A549 (cell line): ENCODE results near the gene GYG2. TPM values are rescaled to one million over a fixed set of nuclear protein-coding genes. Genes with fewer than 3 reads are reported as not detected.

Experiments
- ATAC-seq, 2 experiments: fragments of 200-7000 bp in 1 of 2; fragments of >200 bp in 1 of 2; cut with Nextera tagmentation in 1 of 2; cut with Tn5 transposase in 1 of 2; 3 replicates each; pipeline versions ENCODE4 v1.8.0 to v1.9.1; 2018 to 2020; ENCODE audit warnings: mild to moderate bottlenecking in 1 of 2, moderate library complexity in 1 of 2
- CTCF ChIA-PET: fragments of 300-600 bp; sonication (Branson Sonifier 250); formaldehyde crosslinking; extraction: SDS; loops from one replicate; lab custom pipeline; 2021; ENCODE audit warnings: antibody characterized with exemption, inconsistent platforms; lab: Yijun Ruan, JAX
- POLR2A ChIA-PET: fragments of 350-600 bp; formaldehyde crosslinking; extraction: SDS; loops from one replicate; lab custom pipeline; 2021; ENCODE audit warnings: antibody characterized with exemption, inconsistent platforms; lab: Yijun Ruan, JAX
- DNase-seq, 2 experiments: peaks; one replicate each; pipeline versions ENCODE4 v3.0.0 to v3.0.0-alpha.2; 2011 to 2016; ENCODE audit warnings: low read depth in 1 of 2, low spot score in 1 of 2
- FAIRE-seq: peaks from 2 replicates; lab custom pipeline; 2011; peaks lifted over from hg19 to GRCh38; lab: Jason Lieb, UNC
- H3K27ac ChIP-seq, 2 experiments: fragments of >200 bp; sonication (Bioruptor Twin); formaldehyde crosslinking; 3 replicates each; pipeline ENCODE4 v1.5.1; 2016 to 2017
- H3K4me1 ChIP-seq: fragments of >200 bp; sonication (Bioruptor Twin); formaldehyde crosslinking; 3 replicates; pipeline ENCODE4 v1.6.1; 2016
- H3K4me2 ChIP-seq: fragments of >200 bp; sonication (Bioruptor Twin); formaldehyde crosslinking; 3 replicates; pipeline ENCODE4 v1.6.1; 2016
- H3K4me3 ChIP-seq: fragments of >200 bp; sonication (Bioruptor Twin); formaldehyde crosslinking; 3 replicates; pipeline ENCODE4 v1.5.1; 2016
- H3K9me3 ChIP-seq: fragments of >200 bp; sonication (Bioruptor Twin); formaldehyde crosslinking; 3 replicates; pipeline ENCODE4 v1.6.1; 2016
- ESRRA ChIP-seq: fragments of 150-350 bp; IDR thresholded peaks from 2 replicates; pipeline ENCODE4 v1.6.1; 2014; ENCODE audit warnings: mild to moderate bottlenecking, low read length, borderline replicate concordance
- FOSL2 ChIP-seq, 2 experiments: fragments of 450-650 bp in 1 of 2; fragments of >200 bp in 1 of 2; sonication (Bioruptor Twin) in 1 of 2; formaldehyde crosslinking; IDR thresholded peaks; 2 replicates each; pipeline versions ENCODE4 v1.5.0 to v1.6.1; 2016 to 2020; ENCODE audit warnings: mild to moderate bottlenecking in 1 of 2, moderate library complexity in 1 of 2
- KDM5A ChIP-seq: fragments of 200-600 bp; sonication (generic); IDR thresholded peaks from 2 replicates; pipeline ENCODE4 v1.6.1; 2016; ENCODE audit warnings: antibody characterized with exemption, mild to moderate bottlenecking
- MAFK ChIP-seq: fragments of 450-650 bp; IDR thresholded peaks from 2 replicates; pipeline ENCODE4 v1.6.1; 2014; ENCODE audit not compliant: partially characterized antibody
- MAZ ChIP-seq: fragments of 150-350 bp; IDR thresholded peaks from 2 replicates; pipeline ENCODE4 v1.6.1; 2014; ENCODE audit warnings: antibody characterized with exemption, low read depth, low read length, borderline replicate concordance
- NFE2L2 ChIP-seq: fragments of 150-350 bp; conservative IDR thresholded peaks from 2 replicates; pipeline ENCODE4 v1.6.1; 2014; ENCODE audit warnings: low read length
- PHF8 ChIP-seq: fragments of 200-600 bp; sonication (generic); IDR thresholded peaks from 2 replicates; pipeline ENCODE4 v1.6.1; 2016; ENCODE audit warnings: low read depth, mild to moderate bottlenecking, antibody characterized with exemption, moderate library complexity, borderline replicate concordance
- RFX5 ChIP-seq: fragments of 450-650 bp; IDR thresholded peaks from 2 replicates; pipeline ENCODE4 v1.7.1; 2014; ENCODE audit warnings: antibody characterized with exemption, mild to moderate bottlenecking, moderate library complexity
- SMC3 ChIP-seq: fragments of >200 bp; sonication (Bioruptor Twin); formaldehyde crosslinking; IDR thresholded peaks from 3 replicates; pipeline ENCODE4 v1.6.1; 2018; ENCODE audit warnings: inconsistent platforms
- TFCP2L1 ChIP-seq: fragments of 250-450 bp; sonication (Bioruptor Pico); IDR thresholded peaks from 2 replicates; pipeline ENCODE4 v1.5.0; 2021; ENCODE audit warnings: mild to moderate bottlenecking
- ZC3H11A ChIP-seq: fragments of 450-650 bp; IDR thresholded peaks from 2 replicates; pipeline ENCODE4 v1.6.1; 2014; ENCODE audit warnings: antibody characterized with exemption, mild to moderate bottlenecking
- ZNF302 ChIP-seq: fragments of 250-450 bp; sonication (Bioruptor Pico); IDR thresholded peaks from 2 replicates; pipeline ENCODE4 v1.9.0; 2021; ENCODE audit warnings: inconsistent platforms, mild to moderate bottlenecking, moderate library complexity
- ZSCAN20 ChIP-seq: fragments of 250-450 bp; sonication (Bioruptor Pico); IDR thresholded peaks from 2 replicates; pipeline ENCODE4 v1.8.0; 2022; ENCODE audit warnings: mild to moderate bottlenecking, moderate library complexity
- WGBS: methylation state at CpG from one replicate; pipeline ENCODE4 v1.1.6; 2017; ENCODE audit errors: missing lambda C conversion rate; 5-methylcytosine and 5-hydroxymethylcytosine counted together
- polyA plus RNA-seq, 4 experiments: library from polyadenylated mRNA; depleted of rRNA in 3 of 4; stranded (reverse); fragments of >200 nt; fragmentation: RNase III in 1 of 4; extraction: RNeasy Plus Mini Kit Qiagen cat#74134 plus additional on column Dnase treatment in 1 of 4; gene quantifications; 2 replicates in 3 of 4; 3 replicates in 1 of 4; pipeline ENCODE4 v1.2.3, GENCODE V29; 2011 to 2017
- TF ChIP-seq, protein P1 (sequence below): fragments of >200 bp; sonication (Bioruptor Twin); formaldehyde crosslinking; IDR thresholded peaks from 3 replicates; pipeline ENCODE4 v1.6.1; 2016
- TF ChIP-seq, protein P2 (sequence below): fragments of >200 bp; sonication (Bioruptor Twin); formaldehyde crosslinking; IDR thresholded peaks from 3 replicates; pipeline ENCODE4 v1.5.1; 2016

The GYG2 gene
- polyA plus RNA-seq, 2 of the 4 experiments (the other 2 are of a cell fraction) = 12.7 to 14.3 TPM

DNA sequence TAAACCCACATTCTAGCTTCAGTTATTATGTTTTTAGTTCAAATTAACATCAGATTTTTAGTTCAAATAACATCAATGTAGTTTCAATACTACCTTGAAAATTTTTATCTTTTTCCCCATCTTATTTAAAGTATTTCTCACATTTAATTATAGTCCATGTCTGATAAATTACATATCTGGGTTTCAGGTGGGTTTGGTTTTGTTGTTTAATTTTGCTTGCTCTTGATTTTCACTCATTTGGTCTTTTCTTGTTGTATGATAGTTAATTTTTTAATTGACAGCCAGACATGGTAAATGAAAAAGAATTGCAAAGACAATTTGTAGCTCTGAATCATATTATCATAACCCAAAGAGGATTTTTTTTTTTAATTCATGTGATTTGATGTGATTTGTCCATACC is 41.9 kb downstream of the GYG2 start:
- no peaks in the 10 kb centered on the region for H3K9me3 ChIP-seq
- no peak for TF ChIP-seq ZSCAN20 (CRISPR knock-in tag)
- no peak for TF ChIP-seq TFCP2L1 (CRISPR knock-in tag)
- TF ChIP-seq, protein P1, sequence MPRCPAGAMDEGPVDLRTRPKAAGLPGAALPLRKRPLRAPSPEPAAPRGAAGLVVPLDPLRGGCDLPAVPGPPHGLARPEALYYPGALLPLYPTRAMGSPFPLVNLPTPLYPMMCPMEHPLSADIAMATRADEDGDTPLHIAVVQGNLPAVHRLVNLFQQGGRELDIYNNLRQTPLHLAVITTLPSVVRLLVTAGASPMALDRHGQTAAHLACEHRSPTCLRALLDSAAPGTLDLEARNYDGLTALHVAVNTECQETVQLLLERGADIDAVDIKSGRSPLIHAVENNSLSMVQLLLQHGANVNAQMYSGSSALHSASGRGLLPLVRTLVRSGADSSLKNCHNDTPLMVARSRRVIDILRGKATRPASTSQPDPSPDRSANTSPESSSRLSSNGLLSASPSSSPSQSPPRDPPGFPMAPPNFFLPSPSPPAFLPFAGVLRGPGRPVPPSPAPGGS = no peak
- no peak for TF ChIP-seq SMC3
- TF ChIP-seq ESRRA = no peak
- TF ChIP-seq, all 56 proteins: peak for 0
- ChIA-PET CTCF (interaction anchor here (1.0 kb wide), 1 partner anchor 19 kb away, joined by 3 read pairs; no protein-coding TSS in a partner anchor), POLR2A (no interaction called here)
- Histone ChIP-seq H3K4me1 (no peaks in the 10 kb centered on the region), H3K4me3 (no peak overlapping the region), H3K27ac (no peak overlapping the region), H3K4me2 (no peak overlapping the region)
- FAIRE-seq = peak; percentile 49
- no peak for DNase-seq
- no peak for ATAC-seq

GRCh38 chrX:2871831-2872230 is 43.1 kb downstream of the GYG2 start:
- ChIA-PET POLR2A (no interaction called here), CTCF (interaction anchor here (1.0 kb wide), 1 partner anchor 53 kb away, joined by 3 read pairs; no protein-coding TSS in a partner anchor)
- ATAC-seq (no peak), FAIRE-seq (no peak), DNase-seq (no peak)
- no peak overlapping the region for H3K4me2 ChIP-seq
- no peaks in the 10 kb centered on the region for H3K9me3 ChIP-seq
- H3K4me3 ChIP-seq = no peak overlapping the region
- H3K4me1 ChIP-seq = no peaks in the 10 kb centered on the region
- H3K27ac ChIP-seq = no peak overlapping the region
- TF ChIP-seq RFX5 = no peak
- TF ChIP-seq KDM5A = no peak
- TF ChIP-seq, protein P2, sequence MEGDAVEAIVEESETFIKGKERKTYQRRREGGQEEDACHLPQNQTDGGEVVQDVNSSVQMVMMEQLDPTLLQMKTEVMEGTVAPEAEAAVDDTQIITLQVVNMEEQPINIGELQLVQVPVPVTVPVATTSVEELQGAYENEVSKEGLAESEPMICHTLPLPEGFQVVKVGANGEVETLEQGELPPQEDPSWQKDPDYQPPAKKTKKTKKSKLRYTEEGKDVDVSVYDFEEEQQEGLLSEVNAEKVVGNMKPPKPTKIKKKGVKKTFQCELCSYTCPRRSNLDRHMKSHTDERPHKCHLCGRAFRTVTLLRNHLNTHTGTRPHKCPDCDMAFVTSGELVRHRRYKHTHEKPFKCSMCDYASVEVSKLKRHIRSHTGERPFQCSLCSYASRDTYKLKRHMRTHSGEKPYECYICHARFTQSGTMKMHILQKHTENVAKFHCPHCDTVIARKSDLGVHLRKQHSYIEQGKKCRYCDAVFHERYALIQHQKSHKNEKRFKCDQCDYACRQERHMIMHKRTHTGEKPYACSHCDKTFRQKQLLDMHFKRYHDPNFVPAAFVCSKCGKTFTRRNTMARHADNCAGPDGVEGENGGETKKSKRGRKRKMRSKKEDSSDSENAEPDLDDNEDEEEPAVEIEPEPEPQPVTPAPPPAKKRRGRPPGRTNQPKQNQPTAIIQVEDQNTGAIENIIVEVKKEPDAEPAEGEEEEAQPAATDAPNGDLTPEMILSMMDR = no peak
- 85% methylated on average over 2 of the region's 2 CpGs for WGBS

GRCh38 chrX:2872671-2873277 is 44.0 kb downstream of the GYG2 start:
- ChIA-PET CTCF (no interaction called here), POLR2A (no interaction called here)
- H3K4me3 ChIP-seq = no peak overlapping the region
- H3K4me1 ChIP-seq = no peaks in the 10 kb centered on the region
- TF ChIP-seq PHF8 (no peak), NFE2L2 (no peak), ZC3H11A (no peak), RFX5 (no peak), MAZ (no peak), ZNF302 (CRISPR knock-in tag) (no peak), MAFK (no peak), FOSL2 (IDR thresholded peaks at IDR 0.05) (no peak), FOSL2 (CRISPR knock-in tag; IDR thresholded peaks at IDR 0.05) (no peak), ZSCAN20 (CRISPR knock-in tag) (no peak)
- no peaks in the 10 kb centered on the region for H3K9me3 ChIP-seq
- 93% methylated on average over 7 of the region's 7 CpGs for WGBS
- no peak overlapping the region for H3K27ac ChIP-seq
- ATAC-seq = no peak
- no peak for FAIRE-seq
- DNase-seq = no peak
- H3K4me2 ChIP-seq = no peak overlapping the region
